GM18498 (cell line): ENCODE measurements around the gene TP63.

Experiments used
- ATAC-seq: cut with Tn5 transposase; IDR thresholded peaks from one replicate; pipeline ENCODE4 v1.9.1; 2021; ENCODE audit warnings: mild to moderate bottlenecking, moderate library complexity; ENCODE audit not compliant: unreplicated experiment

TP63 gene

GRCh38 chr3:189842681-189843602 is 211.8 kb downstream of the TP63 start:
- ATAC-seq = no peak

- ATAC-seq = no peak
Observed at GRCh38 chr3:189845069-189845468, 213.9 kb downstream of the TP63 start.

- no peak for ATAC-seq
Observed at GRCh38 chr3:189848395-189849040, 217.3 kb downstream of the TP63 start.

- ATAC-seq = no peak
Observed at GRCh38 chr3:189849262-189849661, 218.1 kb downstream of the TP63 start.

- no peak for ATAC-seq
Observed at GRCh38 chr3:189851682-189852081, 220.5 kb downstream of the TP63 start.

GRCh38 chr3:189853906-189854305 is 222.7 kb downstream of the TP63 start:
- ATAC-seq = no peak

GRCh38 chr3:189860296-189860695 is 229.1 kb downstream of the TP63 start:
- no peak for ATAC-seq

GRCh38 chr3:189862385-189862998 is 231.3 kb downstream of the TP63 start:
- ATAC-seq = no peak

GRCh38 chr3:189863031-189863430 is 231.8 kb downstream of the TP63 start:
- no peak for ATAC-seq

GRCh38 chr3:189868061-189868460 is 236.9 kb downstream of the TP63 start:
- ATAC-seq = no peak

- ATAC-seq = no peak
Observed at GRCh38 chr3:189869165-189869564, 238.0 kb downstream of the TP63 start.

- ATAC-seq = no peak
Observed at GRCh38 chr3:189871418-189871817, 240.2 kb downstream of the TP63 start.

GRCh38 chr3:189883113-189883753 is 252.0 kb downstream of the TP63 start:
- no peak for ATAC-seq

- no peak for ATAC-seq
Observed at GRCh38 chr3:189890496-189890895, 259.3 kb downstream of the TP63 start.

- ATAC-seq = no peak
Observed at GRCh38 chr3:189896533-189896932, 265.3 kb downstream of the TP63 start.

GRCh38 chr3:189897406-189897805 is 266.2 kb downstream of the TP63 start:
- no peak for ATAC-seq

- no peak for ATAC-seq
Observed at GRCh38 chr3:189898559-189899153, 267.5 kb downstream of the TP63 start.

GRCh38 chr3:189899186-189899585 is 268.0 kb downstream of the TP63 start:
- no peak for ATAC-seq

- no peak for ATAC-seq
Observed at GRCh38 chr3:189900578-189900977, 269.4 kb downstream of the TP63 start.

GRCh38 chr3:189901481-189901880 is 270.3 kb downstream of the TP63 start:
- ATAC-seq = no peak
